ENCODE measurements around the gene GPR32. TPM values are rescaled to one million over a fixed set of nuclear protein-coding genes. Genes with fewer than 3 reads are reported as not detected.

The GPR32 gene
- total and polyA plus RNA-seq, 2 of the 8 experiments (the other 6 are each of a cell fraction or from before 2014, with no cell fraction given) = not detected

GRCh38 chr19:50741179-50741933, 28.9 kb upstream of the GPR32 start (continued):
- TF ChIP-seq CHD7 (IDR thresholded peaks at IDR 0.05; ENCODE audit: insufficient replicate concordance, low read length) = no peak
